DND-41 (cell line): ENCODE data around the gene SPINT2.

Experiments used
- ATAC-seq: fragments of 200-7000 bp; cut with Tn5 transposase; 3 replicates; pipeline ENCODE4 v1.9.1; 2021; ENCODE audit warnings: low read depth; ENCODE audit not compliant: insufficient read depth
- DNase-seq: peaks from one replicate; pipeline ENCODE4 v3.0.0-alpha.2; 2020
- H2AFZ ChIP-seq: 2 replicates; pipeline ENCODE4 v1.6.0; 2012; ENCODE audit warnings: low read depth, low read length
- H3K27ac ChIP-seq: 2 replicates; pipeline ENCODE4 v1.5.1; 2012; ENCODE audit warnings: low read length, inconsistent platforms
- H3K27me3 ChIP-seq: fragments of 200-600 bp; sonication (generic); 2 replicates; pipeline ENCODE4 v1.6.0; 2012; ENCODE audit warnings: low read length, mild to moderate bottlenecking, inconsistent platforms; ENCODE audit not compliant: insufficient read depth, poor library complexity
- H3K36me3 ChIP-seq: 2 replicates; pipeline ENCODE4 v1.5.1; 2012; ENCODE audit warnings: low read length, inconsistent platforms; ENCODE audit not compliant: insufficient read depth
- H3K4me1 ChIP-seq: 2 replicates; pipeline ENCODE4 v1.5.1; 2012; ENCODE audit warnings: mild to moderate bottlenecking, low read length; ENCODE audit not compliant: insufficient read depth
- H3K4me2 ChIP-seq: 2 replicates; pipeline ENCODE4 v1.6.0; 2012; ENCODE audit warnings: mild to moderate bottlenecking, moderate library complexity, low read length, inconsistent platforms; ENCODE audit not compliant: insufficient read depth
- H3K4me3 ChIP-seq, 2 experiments: fragments of 200-600 bp in 1 of 2; shearing (Covaris generic) in 1 of 2; 2 replicates each; pipeline ENCODE4 v1.5.1; 2012 to 2016; ENCODE audit warnings: inconsistent platforms in 2 of 2, low read length in 2 of 2, mild to moderate bottlenecking in 2 of 2, low read depth in 1 of 2, moderate library complexity in 1 of 2
- H3K79me2 ChIP-seq: 2 replicates; pipeline ENCODE4 v1.6.0; 2012; ENCODE audit warnings: low read length, inconsistent platforms; ENCODE audit not compliant: insufficient read depth
- H3K9ac ChIP-seq: 2 replicates; pipeline ENCODE4 v1.6.0; 2012; ENCODE audit warnings: low read depth, mild to moderate bottlenecking, inconsistent platforms, low read length, moderate library complexity
- H3K9me3 ChIP-seq: 2 replicates; pipeline ENCODE4 v1.5.1; 2012; ENCODE audit warnings: low read length, moderate library complexity, mild to moderate bottlenecking, inconsistent platforms; ENCODE audit not compliant: insufficient read depth, severe bottlenecking
- H4K20me1 ChIP-seq: 2 replicates; pipeline ENCODE4 v1.6.0; 2012; ENCODE audit warnings: low read length; ENCODE audit not compliant: insufficient read depth
- CTCF ChIP-seq: IDR thresholded peaks from 2 replicates; pipeline ENCODE4 v1.5.1; 2012; ENCODE audit warnings: borderline replicate concordance, low read length, moderate library complexity, mild to moderate bottlenecking; ENCODE audit not compliant: poor library complexity, severe bottlenecking; ENCODE audit errors: extremely low read depth
- EZH2 ChIP-seq: IDR thresholded peaks from 3 replicates; pipeline ENCODE4 v1.6.1; 2012; ENCODE audit warnings: borderline replicate concordance, low read depth, mild to moderate bottlenecking, moderate library complexity, low read length, inconsistent platforms; ENCODE audit not compliant: severe bottlenecking

Gene SPINT2

GRCh38 chr19:38280030-38280921 lies 15.9 kb downstream of the SPINT2 start:
- ATAC-seq (no peak), DNase-seq (no peak)
- no peaks in the 10 kb centered on the region for H4K20me1 ChIP-seq
- no peak overlapping the region for H3K27ac ChIP-seq
- no peak overlapping the region for H3K9ac ChIP-seq
- H3K4me3 ChIP-seq = no peak overlapping the region
- H2AFZ ChIP-seq = no peak overlapping the region
- no peaks in the 10 kb centered on the region for H3K27me3 ChIP-seq
- no peaks in the 10 kb centered on the region for H3K4me1 ChIP-seq
- H3K36me3 ChIP-seq = no peaks in the 10 kb centered on the region
- H3K79me2 ChIP-seq = no peaks in the 10 kb centered on the region
- H3K4me2 ChIP-seq = no peak overlapping the region
- no peaks in the 10 kb centered on the region for H3K9me3 ChIP-seq
- no peak for TF ChIP-seq CTCF
- TF ChIP-seq EZH2 = no peak

GRCh38 chr19:38281811-38282566 lies 17.6 kb downstream of the SPINT2 start:
- Histone ChIP-seq H3K4me3 (no peak overlapping the region), H4K20me1 (no peaks in the 10 kb centered on the region), H3K9me3 (no peaks in the 10 kb centered on the region), H3K4me1 (no peaks in the 10 kb centered on the region), H3K36me3 (no peaks in the 10 kb centered on the region), H3K79me2 (no peaks in the 10 kb centered on the region), H2AFZ (no peak overlapping the region), H3K27ac (no peak overlapping the region), H3K4me2 (no peak overlapping the region), H3K9ac (no peak overlapping the region), H3K27me3 (no peaks in the 10 kb centered on the region)
- ATAC-seq = no peak
- no peak for DNase-seq
- TF ChIP-seq EZH2 (no peak), CTCF (no peak)

GRCh38 chr19:38283271-38283670 lies 18.9 kb downstream of the SPINT2 start:
- H3K4me3 ChIP-seq = no peak overlapping the region
- no peaks in the 10 kb centered on the region for H3K9me3 ChIP-seq
- TF ChIP-seq EZH2 (no peak), CTCF (no peak)
- H3K36me3 ChIP-seq = no peaks in the 10 kb centered on the region
- no peak for ATAC-seq
- H3K79me2 ChIP-seq = no peaks in the 10 kb centered on the region
- H3K27me3 ChIP-seq = no peaks in the 10 kb centered on the region
- H3K4me2 ChIP-seq = no peak overlapping the region
- no peak overlapping the region for H3K27ac ChIP-seq
- no peaks in the 10 kb centered on the region for H3K4me1 ChIP-seq
- H3K9ac ChIP-seq = no peak overlapping the region
- H4K20me1 ChIP-seq = no peaks in the 10 kb centered on the region
- H2AFZ ChIP-seq = no peak overlapping the region
- DNase-seq = no peak
